Sigmoid colon (tissue), 7 donors: Measurements from ENCODE around the gene PRODH2. TPM values are rescaled to one million over a fixed set of nuclear protein-coding genes. Genes with fewer than 3 reads are reported as not detected.

ENCODE experiments used
- DNase-seq: peaks from one replicate; pipeline ENCODE4 v3.0.0-alpha.2; 2019
- H3K27ac ChIP-seq, 4 donors: fragments of 200-600 bp; sonication (generic); one replicate each; pipeline ENCODE4 v1.5.1; 2016 to 2019; ENCODE audit warnings: mild to moderate bottlenecking in 1 of 4
- H3K27me3 ChIP-seq, 3 donors: fragments of 200-600 bp; sonication (generic); one replicate each; pipeline ENCODE4 v1.5.1; 2019; ENCODE audit warnings: mild to moderate bottlenecking in 1 of 3
- H3K36me3 ChIP-seq, 4 donors: fragments of 200-600 bp; sonication (generic); one replicate each; pipeline ENCODE4 v1.5.1; 2016 to 2019
- H3K4me1 ChIP-seq, 4 donors: fragments of 200-600 bp; sonication (generic); one replicate each; pipeline ENCODE4 v1.5.1; 2017 to 2019
- H3K4me3 ChIP-seq, 4 donors: fragments of 200-600 bp; sonication (generic); one replicate each; pipeline ENCODE4 v1.5.1; 2017 to 2019; ENCODE audit warnings: mild to moderate bottlenecking in 2 of 4, moderate library complexity in 1 of 4
- H3K9me3 ChIP-seq, 4 donors: fragments of 200-600 bp in 3 of 4; sonication (generic) in 3 of 4; one replicate each; pipeline versions ENCODE4 v1.5.1 to v1.6.1; 2013 to 2019
- EP300 ChIP-seq, 4 donors: sonication (generic); formaldehyde crosslinking; IDR thresholded peaks; one replicate each; pipeline ENCODE4 v1.6.1; 2017; ENCODE audit warnings: antibody characterized with exemption in 4 of 4
- POLR2A ChIP-seq, 2 donors: fragments of 450-650 bp; IDR thresholded peaks; one replicate each; pipeline ENCODE4 v1.6.1; 2016; ENCODE audit warnings: antibody characterized with exemption in 2 of 2, mild to moderate bottlenecking in 2 of 2, moderate library complexity in 2 of 2
- POLR2AphosphoS5 ChIP-seq, 4 donors: sonication (generic); formaldehyde crosslinking; IDR thresholded peaks; one replicate each; pipeline ENCODE4 v1.6.1; 2017; ENCODE audit warnings: antibody characterized with exemption in 4 of 4
- WGBS, 2 donors: extraction: QIAGEN DNeasy Blood & Tissue Kit; methylation state at CpG; one replicate each; pipeline ENCODE4 v1.1.7; 2013; 5-methylcytosine and 5-hydroxymethylcytosine counted together
- intact Hi-C: fragments of 100-400 bp; cut with DNase I; formaldehyde crosslinking; loops from one replicate; pipeline ENCODE4 v1.15.1; 2023
- polyA plus RNA-seq, 3 donors: library from polyadenylated mRNA; stranded (reverse); fragments of 200-250 nt; gene quantifications; one replicate each; pipeline ENCODE4 v1.2.3, GENCODE V29; 2013
- total RNA-seq, 4 donors: library from RNA; depleted of rRNA; stranded (reverse); fragments of >200 nt; gene quantifications; one replicate each; pipeline ENCODE4 v1.1.0, GENCODE V29; 2016
- TF ChIP-seq, protein P1 (sequence below), 4 experiments: fragments of 450-650 bp in 3 of 4; fragments of 200-600 bp in 1 of 4; IDR thresholded peaks; one replicate each; pipeline ENCODE4 v1.5.1; 2016 to 2019; ENCODE audit warnings: antibody characterized with exemption in 4 of 4, mild to moderate bottlenecking in 3 of 4, moderate library complexity in 2 of 4
- donor health status: healthy with polysubstance abuse.
- donor health status: Bipolar disorder and iron deficiency.
- donor health status: healthy.

Gene PRODH2
- total and polyA plus RNA-seq, 7 donors = not detected

DNA sequence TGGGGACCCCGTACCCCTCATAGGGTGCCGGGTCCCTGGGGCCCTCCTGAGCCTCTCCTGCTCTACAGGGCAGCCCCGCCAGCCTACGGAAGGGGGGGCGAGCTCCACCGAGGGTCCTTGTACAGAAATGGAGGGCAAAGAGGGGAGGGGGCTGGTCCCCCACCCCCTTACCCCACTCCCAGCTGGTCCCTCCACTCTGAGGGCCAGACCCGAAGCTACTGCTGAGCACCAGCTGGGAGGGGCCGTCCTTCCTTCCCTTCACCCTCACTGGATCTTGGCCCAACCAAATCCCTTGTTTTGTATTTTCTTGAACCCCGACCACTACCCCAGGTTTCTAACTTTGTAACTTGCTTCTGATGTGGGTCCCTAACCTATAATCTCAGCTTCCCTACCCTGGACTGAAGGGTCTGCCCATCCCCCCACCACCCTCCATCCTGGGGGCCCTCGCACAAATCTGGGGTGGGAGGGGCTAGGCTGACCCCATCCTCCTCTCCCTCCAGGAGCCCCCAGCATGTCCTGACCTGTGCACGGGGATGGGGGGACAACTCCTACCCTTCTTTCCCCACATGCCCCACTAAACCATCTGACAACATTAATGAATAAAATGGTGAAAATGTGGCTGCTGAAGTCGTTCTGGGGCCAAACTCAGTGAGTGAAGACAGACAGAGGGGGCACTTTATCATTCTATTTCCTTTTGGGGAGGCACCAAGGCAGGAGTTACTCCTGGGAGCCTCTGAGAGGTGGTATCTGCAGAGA is 24.3 kb downstream of the PRODH2 start:
- intact Hi-C loops = no loop called here
- TF ChIP-seq EP300 (IDR thresholded peaks at IDR 0.05) (no peak), POLR2A (IDR thresholded peaks at IDR 0.05) (no peak)
- TF ChIP-seq, protein P1, sequence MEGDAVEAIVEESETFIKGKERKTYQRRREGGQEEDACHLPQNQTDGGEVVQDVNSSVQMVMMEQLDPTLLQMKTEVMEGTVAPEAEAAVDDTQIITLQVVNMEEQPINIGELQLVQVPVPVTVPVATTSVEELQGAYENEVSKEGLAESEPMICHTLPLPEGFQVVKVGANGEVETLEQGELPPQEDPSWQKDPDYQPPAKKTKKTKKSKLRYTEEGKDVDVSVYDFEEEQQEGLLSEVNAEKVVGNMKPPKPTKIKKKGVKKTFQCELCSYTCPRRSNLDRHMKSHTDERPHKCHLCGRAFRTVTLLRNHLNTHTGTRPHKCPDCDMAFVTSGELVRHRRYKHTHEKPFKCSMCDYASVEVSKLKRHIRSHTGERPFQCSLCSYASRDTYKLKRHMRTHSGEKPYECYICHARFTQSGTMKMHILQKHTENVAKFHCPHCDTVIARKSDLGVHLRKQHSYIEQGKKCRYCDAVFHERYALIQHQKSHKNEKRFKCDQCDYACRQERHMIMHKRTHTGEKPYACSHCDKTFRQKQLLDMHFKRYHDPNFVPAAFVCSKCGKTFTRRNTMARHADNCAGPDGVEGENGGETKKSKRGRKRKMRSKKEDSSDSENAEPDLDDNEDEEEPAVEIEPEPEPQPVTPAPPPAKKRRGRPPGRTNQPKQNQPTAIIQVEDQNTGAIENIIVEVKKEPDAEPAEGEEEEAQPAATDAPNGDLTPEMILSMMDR (IDR thresholded peaks at IDR 0.05) = no peak
- H3K27ac ChIP-seq = no peak overlapping the region
- no peaks in the 10 kb centered on the region for H3K9me3 ChIP-seq
- H3K36me3 ChIP-seq = peaks cover 0 to 10% (median 0%) of the 10 kb centered on the region in 4 donors
- no peaks in the 10 kb centered on the region for H3K27me3 ChIP-seq
- H3K4me1 ChIP-seq = no peaks in the 10 kb centered on the region
- WGBS, 2 donors = 86 to 87% methylated on average over 12 of the region's 12 CpGs
- H3K4me3 ChIP-seq = no peak overlapping the region
- DNase-seq = no peak

DNA sequence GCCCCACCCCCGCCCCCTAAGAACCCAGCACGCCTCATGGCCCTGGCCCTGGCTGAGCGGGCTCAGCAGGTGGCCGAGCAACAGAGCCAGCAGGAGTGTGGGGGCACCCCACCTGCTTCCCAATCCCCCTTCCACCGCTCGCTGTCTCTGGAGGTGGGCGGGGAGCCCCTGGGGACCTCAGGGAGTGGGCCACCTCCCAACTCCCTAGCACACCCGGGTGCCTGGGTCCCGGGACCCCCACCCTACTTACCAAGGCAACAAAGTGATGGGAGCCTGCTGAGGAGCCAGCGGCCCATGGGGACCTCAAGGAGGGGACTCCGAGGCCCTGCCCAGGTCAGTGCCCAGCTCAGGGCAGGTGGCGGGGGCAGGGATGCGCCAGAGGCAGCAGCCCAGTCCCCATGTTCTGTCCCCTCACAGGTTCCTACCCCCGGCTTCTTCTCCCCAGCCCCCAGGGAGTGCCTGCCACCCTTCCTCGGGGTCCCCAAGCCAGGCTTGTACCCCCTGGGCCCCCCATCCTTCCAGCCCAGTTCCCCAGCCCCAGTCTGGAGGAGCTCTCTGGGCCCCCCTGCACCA is 25.3 kb downstream of the PRODH2 start:
- Histone ChIP-seq H3K4me1 (no peaks in the 10 kb centered on the region), H3K36me3 (peaks cover 0 to 14% (median 0%) of the 10 kb centered on the region in 4 donors), H3K27ac (no peak overlapping the region), H3K9me3 (no peaks in the 10 kb centered on the region), H3K27me3 (no peaks in the 10 kb centered on the region), H3K4me3 (no peak overlapping the region)
- TF ChIP-seq POLR2A (IDR thresholded peaks at IDR 0.05) (no peak), POLR2AphosphoS5 (IDR thresholded peaks at IDR 0.05) (no peak), EP300 (IDR thresholded peaks at IDR 0.05) (no peak)
- TF ChIP-seq, protein P1 (IDR thresholded peaks at IDR 0.05) = no peak
- WGBS, 2 donors = 92 to 95% methylated on average over 15 of the region's 15 CpGs
- DNase-seq = no peak
- intact Hi-C loops = no loop called here

DNA sequence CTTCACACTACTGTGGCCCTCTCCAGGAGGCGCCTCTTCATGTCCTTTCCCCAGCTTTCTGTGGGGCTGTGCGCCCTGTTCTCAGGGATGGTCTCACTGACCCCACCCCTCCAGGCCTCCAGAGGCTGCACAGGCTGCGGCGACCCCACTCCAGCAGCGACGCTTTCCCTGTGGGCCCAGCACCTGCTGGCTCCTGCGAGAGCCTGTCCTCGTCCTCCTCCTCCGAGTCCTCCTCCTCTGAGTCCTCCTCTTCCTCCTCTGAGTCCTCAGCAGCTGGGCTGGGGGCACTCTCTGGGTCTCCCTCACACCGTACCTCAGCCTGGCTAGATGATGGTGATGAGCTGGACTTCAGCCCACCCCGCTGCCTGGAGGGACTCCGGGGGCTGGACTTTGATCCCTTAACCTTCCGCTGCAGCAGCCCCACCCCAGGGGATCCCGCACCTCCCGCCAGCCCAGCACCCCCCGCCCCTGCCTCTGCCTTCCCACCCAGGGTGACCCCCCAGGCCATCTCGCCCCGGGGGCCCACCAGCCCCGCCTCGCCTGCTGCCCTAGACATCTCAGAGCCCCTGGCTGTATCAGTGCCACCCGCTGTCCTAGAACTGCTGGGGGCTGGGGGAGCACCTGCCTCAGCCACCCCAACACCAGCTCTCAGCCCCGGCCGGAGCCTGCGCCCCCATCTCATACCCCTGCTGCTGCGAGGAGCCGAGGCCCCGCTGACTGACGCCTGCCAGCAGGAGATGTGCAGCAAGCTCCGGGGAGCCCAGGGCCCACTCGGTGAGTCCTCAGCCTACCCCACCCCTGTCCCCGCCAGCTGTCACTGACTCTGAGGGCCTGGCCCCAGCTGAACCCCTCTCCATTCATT is 26.1 kb downstream of the PRODH2 start:
- Histone ChIP-seq H3K4me1 (no peaks in the 10 kb centered on the region), H3K27me3 (no peaks in the 10 kb centered on the region), H3K9me3 (no peaks in the 10 kb centered on the region), H3K27ac (no peak overlapping the region), H3K4me3 (no peak overlapping the region), H3K36me3 (peaks cover 0 to 22% (median under 1%) of the 10 kb centered on the region in 4 donors)
- TF ChIP-seq EP300 (IDR thresholded peaks at IDR 0.05) (no peak), POLR2AphosphoS5 (IDR thresholded peaks at IDR 0.05) (no peak), POLR2A (IDR thresholded peaks at IDR 0.05) (no peak)
- TF ChIP-seq, protein P1 (IDR thresholded peaks at IDR 0.05) = no peak
- DNase-seq = no peak
- 76 to 87% methylated on average over 31 of the region's 31 CpGs for WGBS, 2 donors
- intact Hi-C loops = no loop called here

DNA sequence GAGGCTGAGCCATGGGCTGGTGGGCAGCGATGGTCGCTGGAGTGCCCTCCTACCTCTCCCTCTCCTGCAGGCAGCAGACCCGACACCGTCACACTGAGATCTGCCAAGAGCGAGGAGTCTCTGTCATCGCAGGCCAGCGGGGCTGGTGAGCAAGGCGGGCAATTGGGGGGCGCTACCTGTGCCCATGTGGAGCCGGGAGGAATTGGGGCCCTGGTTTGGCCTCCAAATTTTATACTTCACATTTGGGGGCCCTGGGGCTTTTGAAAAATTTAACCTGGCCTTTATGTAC is 27.4 kb downstream of the PRODH2 start:
- 92 to 95% methylated on average over 10 of the region's 10 CpGs for WGBS, 2 donors
- peaks cover 9 to 34% (median 11%) of the 10 kb centered on the region in 4 donors for H3K36me3 ChIP-seq
- intact Hi-C loops = no loop called here
- TF ChIP-seq POLR2AphosphoS5 (IDR thresholded peaks at IDR 0.05) = no peak
- TF ChIP-seq EP300 (IDR thresholded peaks at IDR 0.05) = no peak
- TF ChIP-seq, protein P1 (IDR thresholded peaks at IDR 0.05) = no peak
- no peak for TF ChIP-seq POLR2A (IDR thresholded peaks at IDR 0.05)
- H3K4me1 ChIP-seq = no peaks in the 10 kb centered on the region
- no peak overlapping the region for H3K27ac ChIP-seq
- H3K4me3 ChIP-seq = no peak overlapping the region
- DNase-seq = no peak
- H3K27me3 ChIP-seq = no peaks in the 10 kb centered on the region
- H3K9me3 ChIP-seq = no peaks in the 10 kb centered on the region
